ENCODE measurements around the gene PLD4.
"Not testable (repeated sequence)": the region's sequence is repeated elsewhere in the genome, so short reads cannot be mapped to it uniquely, and the experiment has no call there.

PLD4 gene

DNA sequence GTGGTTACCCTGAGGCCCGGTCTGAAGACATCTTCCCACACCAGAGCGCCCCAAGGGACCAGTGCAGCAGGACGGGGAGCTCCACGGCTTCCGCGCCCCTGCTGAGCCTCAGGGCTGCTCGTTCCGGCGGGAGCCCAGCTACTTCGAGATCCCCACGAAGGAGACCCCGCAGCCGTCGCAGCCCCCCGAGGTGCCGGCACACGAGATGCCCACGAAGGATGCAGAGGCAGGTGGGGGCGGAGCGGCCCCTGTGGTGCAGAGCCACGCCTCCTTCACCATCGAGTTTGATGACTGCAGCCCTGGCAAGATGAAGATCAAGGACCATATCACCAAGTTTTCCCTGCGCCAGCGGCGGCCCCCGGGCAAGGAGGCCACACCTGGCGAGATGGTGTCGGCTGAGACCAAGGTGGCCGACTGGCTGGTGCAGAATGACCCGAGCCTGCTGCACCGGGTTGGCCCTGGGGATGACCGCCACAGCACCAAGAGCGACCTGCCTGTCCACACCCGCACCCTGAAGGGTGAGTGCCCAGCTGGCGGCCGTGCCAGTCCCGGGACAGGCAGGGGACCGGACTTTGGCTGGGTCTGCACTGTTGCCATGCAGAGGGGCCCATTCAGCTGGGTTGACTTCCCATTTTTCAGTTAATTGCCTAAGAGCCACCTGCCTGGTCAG is 41.6 kb upstream of the PLD4 start:
- no peak for DNase-seq (ENCODE audit: low read depth)
- no peak for TF ChIP-seq CTCF (IDR thresholded peaks at IDR 0.05; ENCODE audit: low read depth, low read length, missing control alignments)
- H3K4me3 ChIP-seq (ENCODE audit: low read depth, low read length): no peak overlapping the region

DNA sequence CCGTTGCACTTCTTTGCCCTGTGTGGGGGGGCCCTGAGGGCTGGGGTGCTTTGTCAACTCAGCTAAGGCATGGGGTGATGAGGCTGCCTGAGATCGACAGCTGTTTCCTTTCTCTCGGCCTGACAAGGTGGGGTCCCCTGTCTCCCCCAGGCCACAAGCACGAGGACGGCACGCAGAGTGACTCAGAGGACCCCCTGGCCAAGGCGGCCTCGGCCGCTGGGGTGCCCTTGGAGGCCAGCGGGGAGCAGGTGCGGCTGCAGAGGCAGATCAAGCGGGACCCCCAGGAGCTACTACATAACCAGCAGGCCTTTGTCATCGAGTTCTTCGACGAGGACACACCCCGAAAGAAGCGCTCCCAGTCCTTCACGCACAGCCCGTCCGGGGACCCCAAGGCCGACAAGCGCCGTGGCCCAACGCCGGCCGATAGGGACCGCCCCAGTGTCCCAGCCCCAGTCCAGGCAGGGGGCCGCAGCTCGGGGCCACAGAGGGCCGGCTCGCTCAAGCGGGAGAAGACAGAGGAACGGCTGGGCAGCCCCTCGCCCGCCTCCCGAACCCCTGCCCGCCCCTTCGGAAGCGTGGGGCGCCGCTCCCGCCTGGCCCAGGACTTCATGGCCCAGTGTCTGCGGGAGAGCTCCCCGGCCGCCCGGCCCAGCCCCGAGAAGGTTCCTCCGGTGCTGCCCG is 40.9 kb upstream of the PLD4 start:
- TF ChIP-seq CTCF (IDR thresholded peaks at IDR 0.05; ENCODE audit: low read depth, low read length, missing control alignments): no peak
- H3K4me3 ChIP-seq (ENCODE audit: low read depth, low read length): no peak overlapping the region
- no peak for DNase-seq (ENCODE audit: low read depth)

DNA sequence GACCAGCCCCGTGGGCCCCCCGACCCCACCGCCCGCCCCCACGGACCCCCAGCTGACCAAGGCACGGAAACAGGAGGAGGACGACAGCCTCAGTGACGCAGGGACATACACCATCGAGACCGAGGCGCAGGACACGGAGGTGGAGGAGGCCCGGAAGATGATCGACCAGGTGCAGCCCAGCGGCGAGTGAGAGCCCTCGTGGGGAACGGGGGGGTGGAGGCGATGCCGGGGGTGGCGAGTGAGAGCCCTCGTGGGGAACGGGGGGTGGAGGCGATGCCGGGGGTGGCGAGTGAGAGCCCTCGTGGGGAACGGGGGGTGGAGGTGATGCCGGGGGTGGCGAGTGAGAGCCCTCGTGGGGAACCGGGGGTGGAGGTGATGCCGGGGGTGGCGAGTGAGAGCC is 40.3 kb upstream of the PLD4 start:
- not testable (repeated sequence) for H3K4me3 ChIP-seq (ENCODE audit: low read depth, low read length); DNase-seq (ENCODE audit: low read depth)

GRCh38 chr14:104885031-104885972 is 39.4 kb upstream of the PLD4 start:
- TF ChIP-seq CTCF (IDR thresholded peaks at IDR 0.05; ENCODE audit: low read depth, low read length, missing control alignments): no peak
- no peak overlapping the region for H3K4me3 ChIP-seq (ENCODE audit: low read depth, low read length)
- no peak for DNase-seq (ENCODE audit: low read depth)

- no peak for TF ChIP-seq CTCF (IDR thresholded peaks at IDR 0.05; ENCODE audit: low read depth, low read length, missing control alignments)
- no peak for DNase-seq (ENCODE audit: low read depth)
- no peak overlapping the region for H3K4me3 ChIP-seq (ENCODE audit: low read depth, low read length)
Observed at GRCh38 chr14:104885973-104886689, 38.5 kb upstream of the PLD4 start.

DNA sequence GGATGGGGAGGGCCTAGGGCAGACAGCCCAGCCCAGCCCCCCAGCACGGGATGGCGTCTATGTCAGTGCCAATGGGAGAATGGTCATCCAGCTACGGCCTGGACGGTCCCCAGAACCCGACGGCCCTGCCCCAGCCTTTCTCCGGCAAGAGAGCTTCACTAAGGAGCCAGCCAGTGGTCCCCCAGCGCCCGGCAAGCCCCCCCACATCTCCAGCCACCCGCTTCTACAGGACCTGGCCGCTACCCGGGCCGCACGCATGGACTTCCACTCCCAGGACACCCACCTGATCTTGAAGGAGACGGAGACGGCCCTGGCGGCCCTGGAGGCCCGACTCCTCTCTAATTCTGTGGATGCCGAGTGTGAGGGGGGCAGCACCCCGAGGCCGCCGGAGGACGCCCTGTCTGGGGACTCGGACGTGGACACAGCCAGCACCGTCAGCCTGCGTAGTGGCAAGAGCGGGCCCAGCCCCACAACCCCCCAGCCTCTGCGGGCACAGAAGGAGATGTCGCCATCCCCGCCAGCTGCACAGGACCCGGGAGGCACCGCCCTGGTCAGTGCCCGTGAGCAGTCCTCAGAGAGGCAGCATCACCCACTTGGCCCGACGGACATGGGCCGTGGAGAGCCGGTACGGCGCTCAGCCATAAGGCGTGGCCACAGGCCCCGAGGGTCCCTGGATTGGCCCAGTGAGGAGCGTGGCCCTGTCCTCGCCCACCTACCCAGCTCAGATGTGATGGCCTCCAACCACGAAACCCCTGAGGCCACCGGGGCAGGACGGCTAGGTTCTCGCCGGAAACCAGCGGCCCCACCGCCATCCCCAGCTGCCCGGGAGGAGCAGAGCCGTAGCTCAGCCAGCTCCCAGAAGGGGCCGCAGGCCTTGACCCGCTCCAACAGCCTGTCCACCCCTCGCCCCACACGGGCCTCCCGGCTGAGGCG is 37.7 kb upstream of the PLD4 start:
- no peak for DNase-seq (ENCODE audit: low read depth)
- no peak for TF ChIP-seq CTCF (IDR thresholded peaks at IDR 0.05; ENCODE audit: low read depth, low read length, missing control alignments)
- no peak overlapping the region for H3K4me3 ChIP-seq (ENCODE audit: low read depth, low read length)

Measured in GM12864 (cell line).